ENCODE measurements around the gene SPATA31C2.
"Not testable (repeated sequence)": the region's sequence is repeated elsewhere in the genome, so short reads cannot be mapped to it uniquely, and the experiment has no call there.

Gene SPATA31C2

GRCh38 chr9:88143179-88143578, 4.9 kb upstream of the SPATA31C2 start:
- no peak for TF ChIP-seq Cebpa-rat (IDR thresholded peaks at IDR 0.05)
- Histone ChIP-seq H3K9ac (no peak overlapping the region), H3K4me2 (no peak overlapping the region), H3K27me3 (no peaks in the 10 kb centered on the region), H3K36me3 (no peaks in the 10 kb centered on the region), H3K27ac (no peak overlapping the region), H3K9me3 (replicated peaks in 1 of 11) (no peaks in the 10 kb centered on the region), H3K4me1 (no peaks in the 10 kb centered on the region; a peak in 2 of 20 replicates), H4K20me1 (no peaks in the 10 kb centered on the region), H3K4me3 (no peak overlapping the region)

- Histone ChIP-seq H3K4me2 (peak overlapping the region in 3 of 11 experiments; percentile 11 to 46 (median 25); a peak in 1 of 22 replicates), H3K27me3 (peaks cover 12 to 45% (median 35%) of the 10 kb centered on the region in 11 experiments), H3K4me1 (peaks cover 0 to 13% (median 6%) of the 10 kb centered on the region in 10 experiments; a peak in 12 of 20 replicates)
- not testable (repeated sequence) for H3K36me3 ChIP-seq; H3K27ac ChIP-seq; H3K4me3 ChIP-seq; H3K9me3 ChIP-seq (replicated peaks in 1 of 11); H4K20me1 ChIP-seq; H3K9ac ChIP-seq
These were observed 4.7 kb downstream of the SPATA31C2 start for GRCh38 chr9:88133552-88133951.

- peak overlapping the region in 6 of 11 experiments; percentile 15 to 42 (median 21); a peak in 4 of 22 replicates for H3K4me2 ChIP-seq
- not testable (repeated sequence) for H4K20me1 ChIP-seq; H3K36me3 ChIP-seq; H3K9ac ChIP-seq; H3K4me3 ChIP-seq; H3K9me3 ChIP-seq (replicated peaks in 1 of 11); H3K27ac ChIP-seq
- H3K27me3 ChIP-seq: peaks cover 12 to 55% (median 40%) of the 10 kb centered on the region in 11 experiments
- H3K4me1 ChIP-seq: peaks cover 0 to 13% (median 6%) of the 10 kb centered on the region in 10 experiments; a peak in 12 of 20 replicates
These were observed 8.7 kb downstream of the SPATA31C2 start for GRCh38 chr9:88129556-88129955.

- not testable (repeated sequence) for H3K36me3 ChIP-seq; H3K27ac ChIP-seq; H3K9ac ChIP-seq; H4K20me1 ChIP-seq; H3K4me3 ChIP-seq; H3K4me2 ChIP-seq; H3K9me3 ChIP-seq (replicated peaks in 1 of 11)
- H3K4me1 ChIP-seq: peaks cover 0 to 13% (median 6%) of the 10 kb centered on the region in 10 experiments; a peak in 12 of 20 replicates
- H3K27me3 ChIP-seq: peaks cover 12 to 50% (median 35%) of the 10 kb centered on the region in 11 experiments
These were observed 10.5 kb downstream of the SPATA31C2 start for GRCh38 chr9:88127700-88128300.

- H3K4me3 ChIP-seq; H3K36me3 ChIP-seq; H4K20me1 ChIP-seq; H3K27ac ChIP-seq; H3K9ac ChIP-seq; H3K27me3 ChIP-seq; H3K9me3 ChIP-seq (replicated peaks in 1 of 11); H3K4me2 ChIP-seq; H3K4me1 ChIP-seq: not testable (repeated sequence)
These were observed 14.9 kb downstream of the SPATA31C2 start for GRCh38 chr9:88123413-88123812.

GRCh38 chr9:88118121-88118520, 20.2 kb downstream of the SPATA31C2 start:
- H3K9me3 ChIP-seq (replicated peaks in 1 of 11); H4K20me1 ChIP-seq; H3K27me3 ChIP-seq; H3K36me3 ChIP-seq; H3K27ac ChIP-seq; H3K4me3 ChIP-seq; H3K9ac ChIP-seq; H3K4me2 ChIP-seq; H3K4me1 ChIP-seq: not testable (repeated sequence)

GRCh38 chr9:88114968-88115612, 23.2 kb downstream of the SPATA31C2 start:
- not testable (repeated sequence) for H3K36me3 ChIP-seq; H3K9me3 ChIP-seq (replicated peaks in 1 of 11); H3K27me3 ChIP-seq; H4K20me1 ChIP-seq; H3K4me1 ChIP-seq; H3K4me2 ChIP-seq; H3K4me3 ChIP-seq; H3K9ac ChIP-seq; H3K27ac ChIP-seq

GRCh38 chr9:88114283-88114967, 23.9 kb downstream of the SPATA31C2 start:
- H3K9ac ChIP-seq; H3K4me3 ChIP-seq; H3K27me3 ChIP-seq; H3K9me3 ChIP-seq (replicated peaks in 1 of 11); H3K4me2 ChIP-seq; H4K20me1 ChIP-seq; H3K36me3 ChIP-seq; H3K27ac ChIP-seq; H3K4me1 ChIP-seq: not testable (repeated sequence)

GRCh38 chr9:88113156-88114130, 24.8 kb downstream of the SPATA31C2 start:
- H3K4me3 ChIP-seq; H3K27me3 ChIP-seq; H3K4me2 ChIP-seq; H3K4me1 ChIP-seq; H4K20me1 ChIP-seq; H3K9me3 ChIP-seq (replicated peaks in 1 of 11); H3K27ac ChIP-seq; H3K9ac ChIP-seq; H3K36me3 ChIP-seq: not testable (repeated sequence)

Measured in BLaER1 treated with 17β-estradiol and CSF1 and Interleukin-3, amounts not matched to agents 10 nM and 100 nM (cell line).